UCSD-AML1 (cell line): ENCODE data around the gene PADI3.
A peak's percentile ranks its signal among the peaks of the same experiment; 100 is the strongest.
"Not testable (repeated sequence)": the region's sequence is repeated elsewhere in the genome, so short reads cannot be mapped to it uniquely, and the experiment has no call there.

ENCODE experiments used
- DNase-seq: peaks from one replicate; lab custom pipeline; 2025; ENCODE audit not compliant: unreplicated experiment; lab: John Stamatoyannopoulos, UW

PADI3 gene

DNA sequence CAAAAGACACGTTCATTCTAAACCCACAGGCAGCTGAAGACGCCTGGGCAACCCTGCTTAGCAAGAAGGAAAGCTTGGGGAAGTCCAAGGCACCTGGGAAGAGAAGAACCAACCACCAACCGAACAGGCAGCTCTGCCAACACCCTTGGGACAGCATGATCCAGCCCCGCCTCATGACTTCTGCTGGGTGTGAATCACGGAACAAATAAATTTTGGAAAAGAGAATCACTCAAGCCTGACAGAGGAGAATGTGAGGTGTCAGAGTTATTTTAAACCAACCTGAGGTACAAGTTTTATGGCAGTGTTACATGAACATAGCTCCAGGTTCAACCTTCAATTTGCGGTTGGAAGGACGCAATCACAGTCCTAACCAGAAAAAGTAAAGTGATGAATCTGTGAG lies 49.1 kb downstream of the PADI3 start:
- no peak for DNase-seq

DNA sequence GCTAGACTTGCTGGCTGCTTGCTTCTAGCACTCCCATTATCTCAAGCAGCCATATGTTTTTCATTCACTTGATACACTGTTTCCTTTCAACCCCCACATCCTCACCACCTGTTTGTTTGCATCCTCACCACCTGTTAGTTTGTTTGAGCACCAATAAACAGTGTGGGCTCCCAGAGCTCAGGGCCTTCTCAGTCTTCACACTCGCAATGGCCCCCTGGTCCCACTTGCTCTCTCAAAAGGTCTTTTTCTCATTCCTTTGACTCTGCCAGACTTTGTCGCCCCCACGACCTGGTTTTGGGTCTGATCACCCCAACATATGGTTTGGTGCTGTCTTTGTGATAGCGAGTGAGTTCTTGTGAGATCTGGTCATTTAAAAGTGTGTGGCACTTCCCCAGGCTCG lies 52.9 kb downstream of the PADI3 start:
- no peak for DNase-seq

DNA sequence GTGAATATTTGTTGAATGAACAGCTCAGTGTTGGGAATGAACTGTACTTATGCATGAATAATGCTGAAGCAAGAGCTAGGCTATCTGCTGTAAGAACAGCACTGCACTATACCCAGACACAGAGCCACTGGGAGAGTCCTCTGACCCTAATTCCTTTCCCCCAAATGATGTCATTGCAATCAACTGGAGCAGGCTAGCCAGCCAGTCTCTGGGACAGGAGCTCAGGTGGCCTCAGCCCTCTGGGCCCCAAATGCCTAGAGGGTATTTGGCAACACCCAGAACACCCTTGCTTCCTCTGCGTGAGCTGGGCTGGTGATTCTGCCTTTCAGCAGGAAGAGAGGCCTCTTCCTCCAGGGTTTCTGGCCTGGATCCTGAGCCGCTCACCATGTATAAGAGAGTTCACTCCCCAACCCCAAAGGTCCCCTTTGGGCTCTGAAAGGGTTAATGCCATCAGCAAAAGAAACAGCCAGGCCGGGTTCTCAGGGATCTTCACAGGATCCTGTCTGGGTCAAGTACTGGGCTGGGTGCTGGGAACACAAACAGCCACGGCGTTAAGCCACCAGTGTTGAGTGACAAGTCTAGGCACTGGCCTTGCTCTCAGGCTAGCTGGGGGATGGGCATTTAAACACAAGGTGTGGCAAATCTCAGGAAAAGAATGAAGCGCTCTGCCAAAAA lies 55.4 kb downstream of the PADI3 start:
- DNase-seq = peak; percentile 66

DNA sequence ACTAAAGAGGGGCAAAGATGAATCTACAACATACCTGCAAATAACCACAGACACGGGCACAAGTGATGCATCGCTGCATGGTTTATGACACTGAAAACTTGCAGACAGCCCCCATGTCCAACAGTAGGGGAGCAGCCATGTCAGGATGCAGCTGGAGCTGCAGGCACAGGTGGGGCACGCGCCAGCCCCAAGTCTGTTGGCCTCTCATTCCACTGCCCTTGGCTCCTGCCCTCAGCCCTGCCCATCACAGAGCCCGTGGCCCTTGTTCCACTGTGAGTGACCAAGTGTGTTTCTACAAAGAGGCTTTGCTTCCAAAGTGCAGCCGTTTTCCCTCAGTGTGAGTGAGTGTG lies 55.9 kb downstream of the PADI3 start:
- no peak for DNase-seq

DNA sequence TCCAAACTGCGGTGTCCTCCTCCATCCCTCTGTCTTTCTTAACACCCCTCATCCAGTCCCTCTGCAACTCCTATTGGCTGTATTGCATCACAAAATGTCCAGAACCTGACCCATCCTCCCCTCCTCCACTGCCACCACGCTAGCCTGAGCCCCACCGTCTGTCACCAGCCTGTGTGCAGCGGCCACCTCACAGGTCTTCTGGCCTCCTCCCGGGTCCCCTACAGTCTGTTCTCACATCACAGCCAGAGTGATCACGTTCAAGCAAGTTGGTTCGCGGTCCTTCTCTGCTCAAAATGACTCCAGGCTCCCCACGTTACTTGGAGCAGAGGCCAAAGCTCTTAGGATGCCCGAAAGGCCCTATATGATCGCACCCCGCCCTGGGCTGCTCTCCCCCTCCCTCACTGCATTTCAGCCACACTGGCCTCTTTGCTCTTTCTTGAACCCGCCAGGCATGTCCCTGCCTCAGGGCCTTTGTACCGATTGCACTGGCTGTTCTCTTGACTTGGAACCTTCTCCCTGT lies 56.7 kb downstream of the PADI3 start:
- DNase-seq = no peak

DNA sequence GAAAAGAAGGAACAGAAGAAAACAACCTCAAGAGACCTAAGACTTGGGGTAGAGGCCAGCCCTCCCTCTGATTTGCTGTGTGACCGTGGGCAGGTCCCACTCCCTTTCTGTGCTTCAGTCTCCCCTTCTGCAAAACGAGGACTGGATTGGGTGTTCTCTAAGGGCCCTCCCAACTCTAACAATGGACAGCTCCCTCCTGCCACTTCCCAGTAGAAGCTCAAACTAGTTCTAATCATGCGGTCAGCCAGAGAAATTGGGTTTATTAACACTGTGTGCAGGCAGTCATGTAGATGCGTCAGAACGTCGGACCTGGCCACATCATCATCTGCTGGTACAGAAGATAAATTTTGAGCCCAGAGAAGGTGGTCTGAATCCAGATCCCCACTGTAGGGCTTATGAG lies 57.5 kb downstream of the PADI3 start:
- no peak for DNase-seq

DNA sequence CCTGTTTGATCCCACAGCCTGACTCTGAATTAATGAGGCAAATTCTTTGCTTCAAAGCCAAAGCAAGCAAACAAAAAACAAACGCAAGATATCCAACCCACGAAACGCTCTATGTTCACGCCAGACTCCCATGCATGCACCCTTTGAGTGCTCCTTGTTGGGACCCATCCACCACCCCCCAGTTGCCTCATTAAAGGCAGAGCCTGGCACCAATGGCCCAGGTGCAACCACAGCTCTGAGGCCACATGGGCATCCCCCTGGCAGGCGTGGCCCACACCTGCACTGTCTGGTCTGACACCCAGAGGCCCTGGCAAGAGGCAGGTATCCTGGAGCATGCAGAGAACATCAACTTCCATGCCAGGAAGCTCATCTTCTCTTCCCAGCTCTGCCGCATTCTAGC lies 58.0 kb downstream of the PADI3 start:
- DNase-seq = no peak

DNA sequence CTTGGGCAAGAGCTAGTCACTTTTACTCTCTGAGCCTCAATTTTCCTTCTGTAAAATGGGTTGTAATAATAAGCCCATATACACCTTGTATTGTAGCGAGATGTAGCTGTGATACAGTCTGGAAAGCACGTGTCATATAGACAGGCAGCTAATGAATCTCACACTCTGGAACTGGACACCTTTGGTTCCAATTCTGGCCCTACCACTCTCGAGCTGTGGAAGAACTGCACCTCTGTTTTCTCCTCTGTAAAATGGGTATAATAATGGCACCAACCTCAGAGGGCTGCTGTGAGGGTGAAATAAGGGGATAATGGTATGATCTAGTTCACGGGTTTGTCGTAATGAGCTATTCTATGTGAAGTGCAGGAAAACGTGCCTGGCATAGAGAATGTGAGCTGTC lies 58.4 kb downstream of the PADI3 start:
- no peak for DNase-seq

DNA sequence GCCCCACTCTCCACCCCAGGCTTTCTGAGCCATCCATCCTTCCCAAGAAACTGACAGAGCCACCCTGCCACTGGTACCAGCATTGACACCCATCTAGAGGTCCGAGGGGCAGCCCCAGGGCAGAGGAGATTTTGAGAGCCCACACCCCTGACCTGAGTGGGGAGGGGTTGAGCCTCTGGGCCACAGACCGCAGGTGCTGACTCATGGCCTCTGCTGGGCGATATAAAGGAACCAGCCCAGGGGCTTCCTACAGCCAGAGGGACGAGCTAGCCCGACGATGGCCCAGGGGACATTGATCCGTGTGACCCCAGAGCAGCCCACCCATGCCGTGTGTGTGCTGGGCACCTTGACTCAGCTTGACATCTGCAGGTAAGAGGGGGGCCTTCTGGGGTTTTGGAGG lies 59.0 kb downstream of the PADI3 start, which contains the start of gene PADI4:
TSS of gene PADI4 (plus strand) at position 252 of the 400 bp plus-strand sequence. CDS start at position 278, 26 bp downstream.
- peak; percentile 74 for DNase-seq

DNA sequence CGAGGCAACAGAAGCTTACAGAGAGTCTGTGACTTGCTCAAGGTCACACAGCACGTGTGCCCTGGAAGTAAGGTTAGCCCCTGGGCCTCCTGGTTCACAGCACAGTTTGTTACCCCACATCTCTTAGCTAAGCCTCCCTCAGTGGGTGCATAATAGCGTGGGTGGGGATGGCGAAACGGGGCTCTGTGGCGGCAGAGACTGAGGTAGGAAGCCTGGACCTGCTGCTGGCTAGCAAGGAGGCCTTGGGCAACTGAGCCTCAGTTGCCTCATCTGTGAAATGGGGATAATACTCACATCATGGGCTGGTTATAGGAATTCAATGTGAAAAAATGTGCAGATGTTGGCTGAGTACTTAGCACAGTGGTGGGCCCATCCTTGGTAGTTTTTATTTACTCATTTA lies 59.7 kb downstream of the PADI3 start:
- DNase-seq = no peak

DNA sequence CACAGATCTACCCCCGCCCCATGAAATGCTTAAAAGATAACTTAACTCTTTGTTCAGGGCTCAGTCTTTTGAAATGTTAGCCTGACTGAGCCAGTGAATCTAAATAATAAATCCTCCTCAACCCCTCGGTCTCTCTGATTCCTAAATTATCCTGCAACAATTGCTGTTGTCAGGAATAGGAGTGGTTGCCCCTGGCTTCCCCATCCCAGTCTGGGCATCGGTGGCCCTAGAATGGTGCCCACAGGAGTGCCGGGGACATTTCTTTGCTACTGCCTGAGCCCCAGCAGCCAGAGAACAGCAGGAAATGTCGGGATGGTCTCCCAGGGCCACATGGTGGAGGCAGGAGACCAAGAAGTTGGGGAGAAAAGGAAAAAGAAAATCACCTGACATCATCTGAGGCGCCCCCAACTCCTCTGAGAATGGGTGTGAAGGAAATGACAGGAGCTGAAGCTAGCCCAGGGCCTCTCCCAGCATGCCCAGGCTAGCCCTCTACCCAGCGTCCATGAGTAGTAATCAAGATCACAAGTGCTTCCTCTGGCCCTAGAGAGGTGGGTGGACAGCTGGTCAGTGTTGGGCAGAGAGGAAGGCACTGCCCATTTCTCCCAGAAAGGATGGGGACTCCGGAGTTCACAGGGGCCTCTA lies 60.6 kb downstream of the PADI3 start:
- no peak for DNase-seq

DNA sequence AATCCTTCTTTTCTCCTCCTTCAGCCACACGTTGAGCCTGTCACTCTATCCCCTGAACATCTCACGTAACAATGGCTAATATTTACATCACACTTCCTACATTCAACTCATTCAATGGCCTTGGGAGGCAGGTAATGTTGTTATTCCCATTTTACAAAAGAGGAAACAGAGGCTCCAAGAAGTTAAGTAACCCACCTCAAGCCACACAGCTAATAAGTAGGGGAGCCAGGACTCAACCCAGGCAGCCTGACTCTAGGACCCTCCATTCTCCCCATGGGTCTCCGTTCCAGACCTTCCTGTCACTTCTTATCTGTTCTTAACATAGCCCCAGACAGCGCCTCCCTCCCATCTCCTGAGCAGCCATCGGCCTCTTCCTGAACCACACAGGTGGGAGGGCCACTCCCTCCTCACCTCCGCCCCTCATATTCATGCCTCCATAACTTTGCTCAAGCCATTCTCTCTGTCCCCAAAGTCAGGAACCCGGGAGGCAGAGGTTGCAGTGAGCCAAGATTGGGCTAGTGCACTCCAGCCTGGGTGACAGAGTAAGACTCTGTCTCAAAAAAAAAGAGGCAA lies 61.3 kb downstream of the PADI3 start:
- no peak for DNase-seq

DNA sequence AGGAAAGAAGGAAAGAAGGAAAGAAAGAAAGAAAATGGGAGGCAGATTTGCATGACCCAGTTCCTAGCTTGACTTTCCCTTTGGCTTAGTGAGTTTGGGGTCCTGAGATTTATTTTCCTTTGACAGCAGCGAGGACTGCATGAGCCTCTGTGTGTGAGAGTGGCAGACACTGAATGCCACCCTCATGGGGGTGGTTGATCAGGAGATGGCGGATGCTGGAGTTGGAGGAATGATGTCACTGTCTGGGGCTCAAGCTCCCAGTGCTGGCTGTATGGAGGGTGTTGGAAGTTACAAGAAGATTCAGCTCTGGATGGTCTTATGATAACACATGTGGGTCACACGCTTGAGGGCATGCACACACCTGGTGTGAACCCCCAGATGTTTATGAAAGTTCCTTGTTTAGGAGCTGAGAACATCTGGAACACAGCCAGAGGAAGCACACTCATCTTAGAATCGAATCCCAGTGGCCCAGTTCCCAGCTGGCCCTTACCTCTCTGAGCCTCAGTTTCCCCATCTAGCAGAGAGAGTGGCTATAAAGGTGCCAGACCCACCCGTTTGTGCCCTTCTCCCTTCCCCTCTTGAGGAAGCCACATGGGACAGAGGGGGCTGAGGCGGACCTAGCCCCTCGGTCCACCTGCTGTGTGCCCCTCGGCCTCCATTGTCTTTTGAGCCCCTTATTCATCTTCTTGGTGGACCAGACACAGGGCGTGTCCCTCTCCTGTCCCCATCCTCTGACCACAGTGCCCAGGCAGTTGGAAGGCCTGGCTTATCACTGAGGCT lies 64.8 kb downstream of the PADI3 start:
- no peak for DNase-seq

DNA sequence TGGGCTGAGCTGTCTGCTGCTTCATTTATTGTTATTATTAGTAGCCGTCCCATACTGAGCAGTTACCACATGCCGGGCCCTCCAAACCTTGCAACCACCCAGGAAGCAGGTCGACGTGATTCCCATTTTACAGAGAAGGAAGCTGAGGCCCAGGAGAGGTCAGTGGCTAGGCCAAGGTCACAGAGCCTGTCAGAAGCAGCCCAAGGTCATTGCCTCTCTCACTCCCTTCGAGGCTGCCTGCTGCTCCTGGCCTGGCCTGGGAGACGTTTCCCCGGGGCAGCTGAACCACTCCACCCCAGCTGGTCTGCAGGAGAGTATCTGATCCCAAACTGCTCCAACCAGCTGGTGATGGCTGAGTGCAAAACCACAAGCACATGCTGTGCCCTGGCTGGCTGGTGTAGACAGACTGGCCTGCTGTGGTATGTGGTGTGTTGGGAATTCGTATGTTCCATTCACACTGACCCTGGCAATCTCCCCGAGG lies 65.6 kb downstream of the PADI3 start:
- DNase-seq = no peak

DNA sequence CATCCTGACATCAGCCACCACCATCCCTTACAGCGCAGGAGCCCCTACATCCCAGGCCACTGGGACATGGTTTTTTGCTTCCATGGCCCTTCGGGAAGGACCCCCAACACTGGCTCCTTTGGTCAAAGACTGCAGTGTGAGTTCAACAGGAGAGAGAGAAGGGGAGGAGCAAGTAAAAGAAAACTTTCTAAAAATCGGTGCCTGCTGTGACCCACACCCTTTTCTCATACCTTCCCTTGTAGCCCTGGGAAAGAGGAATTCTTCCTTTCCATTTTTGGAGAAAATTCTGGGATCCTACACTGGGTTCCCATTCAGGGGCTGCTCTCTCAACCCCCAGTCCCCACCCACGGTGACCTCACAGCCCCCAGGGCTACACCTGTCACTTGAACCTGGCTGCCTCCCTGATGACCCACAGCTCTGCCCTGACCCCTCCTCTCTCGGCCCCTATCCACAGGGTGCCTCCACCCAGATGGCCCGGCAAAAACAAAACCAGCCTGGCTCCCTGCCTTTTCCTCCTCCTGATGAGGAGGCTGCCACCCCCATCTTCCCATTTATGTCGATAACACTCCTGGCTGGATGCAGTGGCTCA lies 66.7 kb downstream of the PADI3 start:
- DNase-seq = no peak

DNA sequence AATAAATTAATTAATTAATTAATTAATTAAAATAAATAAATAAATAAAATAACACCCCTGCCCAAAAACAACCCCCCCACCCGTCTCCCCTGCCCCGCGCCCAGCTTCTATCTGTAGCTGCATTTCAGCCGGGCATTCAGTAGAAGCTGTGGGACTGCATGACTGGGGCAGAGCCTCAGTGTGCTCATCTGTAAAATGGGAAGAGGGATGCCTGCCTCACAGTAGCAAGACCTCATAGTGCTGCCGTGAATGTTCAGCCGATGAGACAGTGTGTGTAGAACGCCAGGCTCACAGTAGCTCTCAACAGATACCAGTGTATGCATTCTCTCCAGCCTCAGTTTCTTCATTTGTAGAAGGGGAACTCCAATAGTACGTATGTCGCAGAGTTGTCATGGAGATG lies 67.8 kb downstream of the PADI3 start:
- DNase-seq = no peak

DNA sequence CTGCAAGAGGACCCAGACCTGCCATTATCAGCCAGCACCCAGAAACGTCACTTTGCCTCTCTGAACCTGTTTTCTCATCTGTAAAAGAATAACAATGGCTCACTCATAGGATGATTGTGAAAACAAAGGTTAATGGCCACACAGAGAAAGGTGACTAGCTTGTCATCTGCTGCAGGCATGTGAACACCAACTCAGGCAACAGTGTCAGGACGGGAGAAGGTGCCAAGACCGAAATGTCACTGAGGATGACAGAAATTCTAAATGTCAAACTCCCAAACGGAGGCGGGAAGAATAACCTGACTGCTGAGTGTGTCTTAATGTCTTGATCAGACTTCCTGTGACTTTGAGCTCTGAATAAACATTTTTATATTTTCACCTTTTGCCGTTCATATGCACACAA lies 69.4 kb downstream of the PADI3 start:
- no peak for DNase-seq

DNA sequence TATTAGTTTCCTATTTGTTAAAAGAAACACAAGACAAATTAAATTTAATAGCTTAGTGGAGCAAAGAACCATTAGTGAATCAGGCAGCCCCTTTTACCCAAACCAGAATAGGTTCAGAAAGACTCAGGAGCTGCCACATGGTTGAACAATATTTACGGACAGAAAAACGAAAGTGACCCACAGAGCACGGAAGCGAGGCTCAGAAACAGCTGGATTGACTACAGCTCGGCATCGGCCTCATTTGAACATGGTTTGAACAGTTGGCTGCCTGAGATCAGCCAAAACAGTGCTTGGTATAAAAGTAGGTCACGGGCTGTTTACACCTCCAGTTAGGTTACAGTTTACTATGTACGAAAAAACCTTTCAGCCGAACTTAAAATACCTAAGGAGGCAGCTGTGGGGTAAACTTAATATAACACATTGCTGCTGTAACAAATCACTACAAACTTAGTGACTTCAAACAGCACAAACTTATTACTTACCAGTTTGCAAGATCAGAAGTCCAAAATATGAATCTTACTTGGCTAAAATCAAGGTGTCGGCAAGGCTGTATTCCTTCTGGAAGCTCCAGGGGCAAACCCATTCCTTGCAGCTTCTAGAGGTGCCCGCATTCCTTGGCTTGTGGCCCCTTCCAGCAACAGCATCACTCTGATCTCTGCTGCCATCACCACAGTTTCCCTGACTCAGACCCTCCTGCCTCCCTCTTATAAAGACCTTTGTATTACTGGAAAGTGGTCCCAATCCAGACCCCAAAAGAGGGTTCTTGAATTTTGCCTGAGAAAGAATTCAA lies 70.9 kb downstream of the PADI3 start:
- DNase-seq = no peak

DNA sequence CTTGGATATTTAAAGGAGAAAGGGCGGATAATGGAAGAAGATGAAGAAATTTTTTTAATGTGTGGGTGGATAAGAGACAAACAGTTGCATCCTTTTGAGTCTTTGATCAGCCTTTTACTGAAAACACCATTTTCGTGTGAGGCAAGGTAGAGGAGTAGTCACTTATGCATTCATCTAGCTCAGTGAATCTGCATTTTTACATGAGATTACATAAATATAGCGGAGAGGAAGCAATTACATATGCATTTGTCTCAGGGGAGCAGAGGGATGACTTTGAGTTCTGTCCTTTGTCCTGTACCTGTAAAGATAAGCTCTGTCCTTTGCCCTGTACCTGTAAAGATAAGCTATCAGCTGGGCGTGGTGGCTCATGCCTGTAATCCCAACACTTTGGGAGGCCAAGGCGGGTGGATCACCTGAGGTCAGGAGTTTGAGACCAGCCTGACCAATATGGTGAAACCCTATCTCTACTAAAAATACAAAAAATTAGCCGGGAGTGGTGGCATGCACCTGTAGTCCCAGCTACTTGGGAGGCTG lies 73.0 kb downstream of the PADI3 start:
- DNase-seq = not testable (repeated sequence)

DNA sequence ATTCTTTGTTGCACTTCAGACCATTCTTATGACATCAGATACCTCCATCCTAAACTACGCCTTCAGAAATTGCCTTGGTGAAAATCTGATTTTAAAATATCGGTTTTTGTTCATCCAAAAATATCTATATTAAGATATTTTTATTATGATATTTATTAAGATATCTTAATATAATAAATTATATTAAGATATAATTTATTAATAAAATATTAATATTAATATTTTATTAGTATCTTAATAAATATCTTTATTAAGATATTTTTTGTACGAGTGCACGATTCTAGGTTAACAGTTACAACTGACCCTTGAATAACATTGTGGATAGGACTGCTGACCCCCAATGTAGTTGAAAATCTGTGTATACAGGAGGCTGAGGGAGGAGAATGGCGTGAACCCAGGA lies 80.0 kb downstream of the PADI3 start:
- no peak for DNase-seq
